PC-3 (cell line): ENCODE data around the gene TNNC1.

Experiments used
- EZH2 ChIP-seq: fragments of 300-600 bp; sonication (generic); IDR thresholded peaks from one replicate; pipeline ENCODE4 v1.6.1; 2017; ENCODE audit warnings: antibody characterized with exemption, mild to moderate bottlenecking, low read length; ENCODE audit not compliant: unreplicated experiment
- TF ChIP-seq, protein P1 (sequence below): fragments of 300-600 bp; sonication (generic); conservative IDR thresholded peaks from 2 replicates; pipeline ENCODE4 v1.5.1; 2017; ENCODE audit warnings: antibody characterized with exemption, low read depth, mild to moderate bottlenecking, low read length

DNA sequence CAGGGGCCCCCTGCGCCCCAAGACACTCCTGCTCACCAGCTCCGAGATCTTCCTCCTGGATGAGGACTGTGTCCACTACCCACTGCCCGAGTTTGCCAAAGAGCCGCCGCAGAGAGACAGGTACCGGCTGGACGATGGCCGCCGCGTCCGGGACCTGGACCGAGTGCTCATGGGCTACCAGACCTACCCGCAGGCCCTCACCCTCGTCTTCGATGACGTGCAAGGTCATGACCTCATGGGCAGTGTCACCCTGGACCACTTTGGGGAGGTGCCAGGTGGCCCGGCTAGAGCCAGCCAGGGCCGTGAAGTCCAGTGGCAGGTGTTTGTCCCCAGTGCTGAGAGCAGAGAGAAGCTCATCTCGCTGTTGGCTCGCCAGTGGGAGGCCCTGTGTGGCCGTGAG lies 38.2 kb upstream of the TNNC1 start:
- TF ChIP-seq, protein P1, sequence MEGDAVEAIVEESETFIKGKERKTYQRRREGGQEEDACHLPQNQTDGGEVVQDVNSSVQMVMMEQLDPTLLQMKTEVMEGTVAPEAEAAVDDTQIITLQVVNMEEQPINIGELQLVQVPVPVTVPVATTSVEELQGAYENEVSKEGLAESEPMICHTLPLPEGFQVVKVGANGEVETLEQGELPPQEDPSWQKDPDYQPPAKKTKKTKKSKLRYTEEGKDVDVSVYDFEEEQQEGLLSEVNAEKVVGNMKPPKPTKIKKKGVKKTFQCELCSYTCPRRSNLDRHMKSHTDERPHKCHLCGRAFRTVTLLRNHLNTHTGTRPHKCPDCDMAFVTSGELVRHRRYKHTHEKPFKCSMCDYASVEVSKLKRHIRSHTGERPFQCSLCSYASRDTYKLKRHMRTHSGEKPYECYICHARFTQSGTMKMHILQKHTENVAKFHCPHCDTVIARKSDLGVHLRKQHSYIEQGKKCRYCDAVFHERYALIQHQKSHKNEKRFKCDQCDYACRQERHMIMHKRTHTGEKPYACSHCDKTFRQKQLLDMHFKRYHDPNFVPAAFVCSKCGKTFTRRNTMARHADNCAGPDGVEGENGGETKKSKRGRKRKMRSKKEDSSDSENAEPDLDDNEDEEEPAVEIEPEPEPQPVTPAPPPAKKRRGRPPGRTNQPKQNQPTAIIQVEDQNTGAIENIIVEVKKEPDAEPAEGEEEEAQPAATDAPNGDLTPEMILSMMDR: no peak
- TF ChIP-seq EZH2: no peak
